ENCODE results near the gene SCUBE2.

- TF ChIP-seq, protein P1, sequence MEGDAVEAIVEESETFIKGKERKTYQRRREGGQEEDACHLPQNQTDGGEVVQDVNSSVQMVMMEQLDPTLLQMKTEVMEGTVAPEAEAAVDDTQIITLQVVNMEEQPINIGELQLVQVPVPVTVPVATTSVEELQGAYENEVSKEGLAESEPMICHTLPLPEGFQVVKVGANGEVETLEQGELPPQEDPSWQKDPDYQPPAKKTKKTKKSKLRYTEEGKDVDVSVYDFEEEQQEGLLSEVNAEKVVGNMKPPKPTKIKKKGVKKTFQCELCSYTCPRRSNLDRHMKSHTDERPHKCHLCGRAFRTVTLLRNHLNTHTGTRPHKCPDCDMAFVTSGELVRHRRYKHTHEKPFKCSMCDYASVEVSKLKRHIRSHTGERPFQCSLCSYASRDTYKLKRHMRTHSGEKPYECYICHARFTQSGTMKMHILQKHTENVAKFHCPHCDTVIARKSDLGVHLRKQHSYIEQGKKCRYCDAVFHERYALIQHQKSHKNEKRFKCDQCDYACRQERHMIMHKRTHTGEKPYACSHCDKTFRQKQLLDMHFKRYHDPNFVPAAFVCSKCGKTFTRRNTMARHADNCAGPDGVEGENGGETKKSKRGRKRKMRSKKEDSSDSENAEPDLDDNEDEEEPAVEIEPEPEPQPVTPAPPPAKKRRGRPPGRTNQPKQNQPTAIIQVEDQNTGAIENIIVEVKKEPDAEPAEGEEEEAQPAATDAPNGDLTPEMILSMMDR (IDR thresholded peaks at IDR 0.05): no peak
- no peak for TF ChIP-seq CHD2 (IDR thresholded peaks at IDR 0.05; ENCODE audit: low read length, partially characterized antibody)
- TF ChIP-seq, protein P2, sequence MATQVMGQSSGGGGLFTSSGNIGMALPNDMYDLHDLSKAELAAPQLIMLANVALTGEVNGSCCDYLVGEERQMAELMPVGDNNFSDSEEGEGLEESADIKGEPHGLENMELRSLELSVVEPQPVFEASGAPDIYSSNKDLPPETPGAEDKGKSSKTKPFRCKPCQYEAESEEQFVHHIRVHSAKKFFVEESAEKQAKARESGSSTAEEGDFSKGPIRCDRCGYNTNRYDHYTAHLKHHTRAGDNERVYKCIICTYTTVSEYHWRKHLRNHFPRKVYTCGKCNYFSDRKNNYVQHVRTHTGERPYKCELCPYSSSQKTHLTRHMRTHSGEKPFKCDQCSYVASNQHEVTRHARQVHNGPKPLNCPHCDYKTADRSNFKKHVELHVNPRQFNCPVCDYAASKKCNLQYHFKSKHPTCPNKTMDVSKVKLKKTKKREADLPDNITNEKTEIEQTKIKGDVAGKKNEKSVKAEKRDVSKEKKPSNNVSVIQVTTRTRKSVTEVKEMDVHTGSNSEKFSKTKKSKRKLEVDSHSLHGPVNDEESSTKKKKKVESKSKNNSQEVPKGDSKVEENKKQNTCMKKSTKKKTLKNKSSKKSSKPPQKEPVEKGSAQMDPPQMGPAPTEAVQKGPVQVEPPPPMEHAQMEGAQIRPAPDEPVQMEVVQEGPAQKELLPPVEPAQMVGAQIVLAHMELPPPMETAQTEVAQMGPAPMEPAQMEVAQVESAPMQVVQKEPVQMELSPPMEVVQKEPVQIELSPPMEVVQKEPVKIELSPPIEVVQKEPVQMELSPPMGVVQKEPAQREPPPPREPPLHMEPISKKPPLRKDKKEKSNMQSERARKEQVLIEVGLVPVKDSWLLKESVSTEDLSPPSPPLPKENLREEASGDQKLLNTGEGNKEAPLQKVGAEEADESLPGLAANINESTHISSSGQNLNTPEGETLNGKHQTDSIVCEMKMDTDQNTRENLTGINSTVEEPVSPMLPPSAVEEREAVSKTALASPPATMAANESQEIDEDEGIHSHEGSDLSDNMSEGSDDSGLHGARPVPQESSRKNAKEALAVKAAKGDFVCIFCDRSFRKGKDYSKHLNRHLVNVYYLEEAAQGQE (IDR thresholded peaks at IDR 0.05): no peak
- TF ChIP-seq POLR2A (IDR thresholded peaks at IDR 0.05; ENCODE audit: low read length): no peak
- no peak for TF ChIP-seq MYC (IDR thresholded peaks at IDR 0.05; ENCODE audit: borderline replicate concordance, low read length)
- TF ChIP-seq POLR2AphosphoS2 (conservative IDR thresholded peaks at IDR 0.05; ENCODE audit: low read length): no peak
- no peak for TF ChIP-seq SMC3 (IDR thresholded peaks at IDR 0.05)
- TF ChIP-seq CBX2 (IDR thresholded peaks at IDR 0.05; ENCODE audit: borderline replicate concordance, low read depth): no peak
- TF ChIP-seq EP300 (IDR thresholded peaks at IDR 0.05): no peak
- no peak for TF ChIP-seq NPAS2 (CRISPR knock-in tag; IDR thresholded peaks at IDR 0.05; ENCODE audit: borderline replicate concordance)
- TF ChIP-seq, protein P3, sequence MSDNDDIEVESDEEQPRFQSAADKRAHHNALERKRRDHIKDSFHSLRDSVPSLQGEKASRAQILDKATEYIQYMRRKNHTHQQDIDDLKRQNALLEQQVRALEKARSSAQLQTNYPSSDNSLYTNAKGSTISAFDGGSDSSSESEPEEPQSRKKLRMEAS (IDR thresholded peaks at IDR 0.05): no peak
These were observed 51.5 kb downstream of the SCUBE2 start for GRCh38 chr11:9039863-9040262.

Data from A549 (cell line).